H9 (cell line): ENCODE data around the gene DNAI2. TPM values are rescaled to one million over a fixed set of nuclear protein-coding genes. Genes with fewer than 3 reads are reported as not detected.

ENCODE experiments used
- DNase-seq: peaks from one replicate; pipeline ENCODE4 v3.0.0-alpha.2; 2017
- H2AFZ ChIP-seq: one replicate; pipeline ENCODE4 v1.6.1; 2013; ENCODE audit warnings: mild to moderate bottlenecking, low read length, control low read depth, moderate library complexity
- H2AK5ac ChIP-seq: 2 replicates; pipeline ENCODE4 v1.6.1; 2013; ENCODE audit warnings: low read length, control low read depth, mixed read lengths; ENCODE audit not compliant: insufficient read length
- H2BK120ac ChIP-seq: one replicate; pipeline ENCODE4 v1.6.1; 2013; ENCODE audit warnings: low read depth, mild to moderate bottlenecking, low read length, control low read depth, inconsistent platforms; ENCODE audit not compliant: poor library complexity, severe bottlenecking
- H2BK12ac ChIP-seq: 2 replicates; pipeline ENCODE4 v1.6.1; 2013; ENCODE audit warnings: low read length, control low read depth, mixed read lengths, low read depth; ENCODE audit not compliant: insufficient read length
- H2BK15ac ChIP-seq: 2 replicates; pipeline ENCODE4 v1.6.1; 2013; ENCODE audit warnings: low read depth, low read length, control low read depth
- H2BK20ac ChIP-seq: one replicate; pipeline ENCODE4 v1.6.1; 2013; ENCODE audit warnings: low read depth, mild to moderate bottlenecking, low read length, control low read depth, inconsistent platforms; ENCODE audit not compliant: poor library complexity, severe bottlenecking
- H2BK5ac ChIP-seq: 2 replicates; pipeline ENCODE4 v1.6.1; 2013; ENCODE audit warnings: low read length, control low read depth, mixed read lengths; ENCODE audit not compliant: insufficient read length
- H3K14ac ChIP-seq: 2 replicates; pipeline ENCODE4 v1.6.1; 2013; ENCODE audit warnings: low read length, control low read depth; ENCODE audit not compliant: insufficient read depth
- H3K18ac ChIP-seq: 2 replicates; pipeline ENCODE4 v1.6.1; 2013; ENCODE audit warnings: low read depth, mild to moderate bottlenecking, mixed read lengths, low read length, control low read depth; ENCODE audit not compliant: insufficient read length
- H3K23ac ChIP-seq: 2 replicates; pipeline ENCODE4 v1.6.1; 2013; ENCODE audit warnings: low read length, control low read depth, mixed read lengths, low read depth; ENCODE audit not compliant: insufficient read length
- H3K23me2 ChIP-seq: 2 replicates; pipeline ENCODE4 v1.6.1; 2013; ENCODE audit warnings: low read depth, mild to moderate bottlenecking, mixed read lengths, low read length, control low read depth; ENCODE audit not compliant: insufficient read length, poor library complexity, severe bottlenecking
- H3K27ac ChIP-seq: 2 replicates; pipeline ENCODE4 v1.5.1; 2013; ENCODE audit warnings: low read length, control low read depth, mixed read lengths, low read depth; ENCODE audit not compliant: insufficient read length
- H3K27me3 ChIP-seq: 2 replicates; pipeline ENCODE4 v1.6.1; 2013; ENCODE audit warnings: low read length, control low read depth, inconsistent platforms; ENCODE audit not compliant: insufficient read depth
- H3K4ac ChIP-seq: 2 replicates; pipeline ENCODE4 v1.6.1; 2013; ENCODE audit warnings: low read depth, mild to moderate bottlenecking, control low read depth, inconsistent platforms, low read length, moderate library complexity
- H3K4me1 ChIP-seq: 2 replicates; pipeline ENCODE4 v1.6.1; 2013; ENCODE audit warnings: low read length, control low read depth, inconsistent platforms; ENCODE audit not compliant: insufficient read depth
- H3K4me2 ChIP-seq: 2 replicates; pipeline ENCODE4 v1.6.1; 2013; ENCODE audit warnings: low read length, control low read depth, mixed read lengths; ENCODE audit not compliant: insufficient read length, insufficient read depth
- H3K56ac ChIP-seq: 2 replicates; pipeline ENCODE4 v1.6.1; 2013; ENCODE audit warnings: low read depth, mild to moderate bottlenecking, mixed read lengths, low read length, control low read depth; ENCODE audit not compliant: insufficient read length
- H3K79me1 ChIP-seq: 2 replicates; pipeline ENCODE4 v1.6.1; 2013; ENCODE audit warnings: low read depth, mild to moderate bottlenecking, moderate library complexity, low read length, control low read depth, inconsistent platforms; ENCODE audit not compliant: insufficient read depth, poor library complexity, severe bottlenecking
- H3K79me2 ChIP-seq: 2 replicates; pipeline ENCODE4 v1.6.1; 2013; ENCODE audit warnings: low read length, control low read depth, inconsistent platforms; ENCODE audit not compliant: insufficient read depth
- H3K9ac ChIP-seq: 2 replicates; pipeline ENCODE4 v1.6.1; 2013; ENCODE audit warnings: low read length, control low read depth, mixed read lengths; ENCODE audit not compliant: insufficient read length; ENCODE audit errors: extremely low read depth
- H3K9me3 ChIP-seq: one replicate; pipeline ENCODE4 v1.6.1; 2013; ENCODE audit warnings: low read depth, low read length, inconsistent platforms; ENCODE audit not compliant: control insufficient read depth
- H3T11ph ChIP-seq: one replicate; pipeline ENCODE4 v1.6.1; 2013; ENCODE audit warnings: mild to moderate bottlenecking, low read length, control low read depth, inconsistent platforms
- H4K20me1 ChIP-seq: one replicate; pipeline ENCODE4 v1.6.1; 2013; ENCODE audit not compliant: control insufficient read depth, insufficient read length, insufficient read depth
- H4K5ac ChIP-seq: 2 replicates; pipeline ENCODE4 v1.6.1; 2013; ENCODE audit warnings: low read depth, mild to moderate bottlenecking, mixed read lengths, low read length, control low read depth; ENCODE audit not compliant: insufficient read length
- H4K8ac ChIP-seq: replicated peaks from 2 replicates; pipeline ENCODE4 v1.6.1; 2013; ENCODE audit warnings: low read length, control low read depth, mixed read lengths, low read depth; ENCODE audit not compliant: insufficient read length
- H4K91ac ChIP-seq: 2 replicates; pipeline ENCODE4 v1.6.1; 2013; ENCODE audit warnings: low read depth, mild to moderate bottlenecking, moderate library complexity, mixed read lengths, low read length, control low read depth; ENCODE audit not compliant: insufficient read length
- H3K27ac Mint-ChIP-seq, 3 experiments: 2 replicates in 2 of 3; 3 replicates in 1 of 3; pipeline ENCODE4 v1.8.0; 2020 to 2021; ENCODE audit warnings: mixed read lengths in 3 of 3, mild to moderate bottlenecking in 1 of 3, moderate library complexity in 1 of 3
- H3K27me3 Mint-ChIP-seq: 2 replicates; pipeline ENCODE4 v1.8.0; 2021; ENCODE audit warnings: low read depth, mild to moderate bottlenecking, moderate library complexity, mixed read lengths
- H3K36me3 Mint-ChIP-seq, 3 experiments: 2 replicates in 2 of 3; 3 replicates in 1 of 3; pipeline ENCODE4 v1.8.0; 2020 to 2021; ENCODE audit warnings: low read depth in 3 of 3, mixed read lengths in 3 of 3; ENCODE audit not compliant: insufficient read depth in 1 of 3
- H3K4me1 Mint-ChIP-seq, 2 experiments: 2 replicates each; pipeline ENCODE4 v1.8.0; 2020; ENCODE audit warnings: mixed read lengths in 2 of 2
- H3K4me3 Mint-ChIP-seq, 2 experiments: 2 replicates in 1 of 2; 3 replicates in 1 of 2; pipeline ENCODE4 v1.8.0; 2020 to 2021; ENCODE audit warnings: mild to moderate bottlenecking in 2 of 2, mixed read lengths in 2 of 2, moderate library complexity in 1 of 2
- H3K9me3 Mint-ChIP-seq, 2 experiments: 2 replicates in 1 of 2; 3 replicates in 1 of 2; pipeline ENCODE4 v1.8.0; 2020; ENCODE audit warnings: mild to moderate bottlenecking in 2 of 2, mixed read lengths in 2 of 2, moderate library complexity in 1 of 2
- WGBS: extraction: QIAGEN DNeasy Blood & Tissue Kit; methylation state at CpG from one replicate; pipeline ENCODE4 v1.1.7; 2013; ENCODE audit warnings: missing lambda C conversion rate, low lambda C conversion rate, mixed read lengths; ENCODE audit not compliant: insufficient read length; ENCODE audit errors: extremely low coverage; 5-methylcytosine and 5-hydroxymethylcytosine counted together
- total RNA-seq: library from RNA; stranded (reverse); gene quantifications from 2 replicates; pipeline ENCODE4 v1.2.1, GENCODE V29; 2021
- TF ChIP-seq, protein P1 (sequence below): fragments of 200-600 bp; sonication (generic); conservative IDR thresholded peaks from 3 replicates; pipeline ENCODE4 v1.8.0; 2021; ENCODE audit warnings: antibody characterized with exemption, mild to moderate bottlenecking

Gene DNAI2
- total RNA-seq, 1 experiment from 2014 or later: not detected

DNA sequence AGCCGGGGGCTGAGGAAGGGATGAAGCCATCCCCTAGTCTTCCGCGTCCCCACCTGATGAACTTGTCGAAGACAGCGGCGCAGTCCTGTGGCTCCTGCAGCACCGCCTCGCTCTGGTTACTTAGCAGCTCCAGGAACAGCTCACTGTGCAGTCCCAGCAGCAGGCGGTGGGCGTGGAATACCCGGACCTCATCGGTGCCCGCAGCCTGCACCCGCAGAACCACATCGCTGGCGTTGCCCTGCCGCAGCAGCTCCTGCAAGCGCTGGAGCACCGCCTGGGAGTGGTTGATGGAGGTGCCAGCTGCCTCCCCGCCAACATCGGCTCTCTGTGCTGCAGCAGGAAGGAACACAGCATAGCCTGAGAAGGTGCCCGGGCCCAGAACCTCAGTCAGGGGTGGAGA, 85.9 kb downstream of the DNAI2 start:
- Histone ChIP-seq H2AK5ac (no peak overlapping the region), H3K27ac (no peak overlapping the region), H4K20me1 (no peaks in the 10 kb centered on the region), H2AFZ (no peak overlapping the region), H2BK15ac (no peak overlapping the region), H3K56ac (no peak overlapping the region), H3K23ac (no peak overlapping the region), H3K4me1 (peaks cover 2% of the 10 kb centered on the region; the same call in 1 of the 2 replicates), H3K23me2 (peaks cover 3% of the 10 kb centered on the region), H3K79me2 (no peaks in the 10 kb centered on the region), H4K5ac (no peak overlapping the region), H3K27me3 (no peaks in the 10 kb centered on the region; the same call in 1 of the 2 replicates), H2BK20ac (no peak overlapping the region), H3K18ac (no peak overlapping the region), H3K9me3 (no peaks in the 10 kb centered on the region), H4K8ac (no peak overlapping the region), H3K14ac (no peak overlapping the region; the same call in 1 of the 2 replicates), H3T11ph (no peak overlapping the region), H4K91ac (no peak overlapping the region), H2BK12ac (no peak overlapping the region), H2BK5ac (no peak overlapping the region), H3K4ac (no peak overlapping the region), H2BK120ac (no peak overlapping the region), H3K79me1 (no peaks in the 10 kb centered on the region), H3K4me2 (no peak overlapping the region), H3K9ac (no peak overlapping the region)
- Mint-ChIP-seq H3K4me1 (peaks cover 15 to 36% of the 10 kb centered on the region in 2 experiments), H3K9me3 (no peaks in the 10 kb centered on the region; a peak in 1 of 5 replicates), H3K4me3 (no peak overlapping the region), H3K27me3 (peaks cover 72% of the 10 kb centered on the region), H3K36me3 (peaks cover 0 to 9% (median 7%) of the 10 kb centered on the region in 3 experiments; a peak in 4 of 7 replicates), H3K27ac (no peak overlapping the region)
- DNase-seq: no peak
- TF ChIP-seq, protein P1, sequence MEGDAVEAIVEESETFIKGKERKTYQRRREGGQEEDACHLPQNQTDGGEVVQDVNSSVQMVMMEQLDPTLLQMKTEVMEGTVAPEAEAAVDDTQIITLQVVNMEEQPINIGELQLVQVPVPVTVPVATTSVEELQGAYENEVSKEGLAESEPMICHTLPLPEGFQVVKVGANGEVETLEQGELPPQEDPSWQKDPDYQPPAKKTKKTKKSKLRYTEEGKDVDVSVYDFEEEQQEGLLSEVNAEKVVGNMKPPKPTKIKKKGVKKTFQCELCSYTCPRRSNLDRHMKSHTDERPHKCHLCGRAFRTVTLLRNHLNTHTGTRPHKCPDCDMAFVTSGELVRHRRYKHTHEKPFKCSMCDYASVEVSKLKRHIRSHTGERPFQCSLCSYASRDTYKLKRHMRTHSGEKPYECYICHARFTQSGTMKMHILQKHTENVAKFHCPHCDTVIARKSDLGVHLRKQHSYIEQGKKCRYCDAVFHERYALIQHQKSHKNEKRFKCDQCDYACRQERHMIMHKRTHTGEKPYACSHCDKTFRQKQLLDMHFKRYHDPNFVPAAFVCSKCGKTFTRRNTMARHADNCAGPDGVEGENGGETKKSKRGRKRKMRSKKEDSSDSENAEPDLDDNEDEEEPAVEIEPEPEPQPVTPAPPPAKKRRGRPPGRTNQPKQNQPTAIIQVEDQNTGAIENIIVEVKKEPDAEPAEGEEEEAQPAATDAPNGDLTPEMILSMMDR: no peak
- WGBS: no CpG with 5 or more reads among the region's 22 CpGs
